OCI-LY7 (cell line): ENCODE results near the gene CREB3.

Experiments used
- EZH2phosphoT487 ChIP-seq: fragments of 200-600 bp; sonication (generic); IDR thresholded peaks from 2 replicates; pipeline ENCODE4 v1.6.1; 2018; ENCODE audit warnings: low read depth, borderline replicate concordance, mild to moderate bottlenecking, mixed run types, antibody characterized with exemption, low read length, moderate library complexity, mixed read lengths
- TF ChIP-seq, protein P1 (sequence below): fragments of 200-600 bp; sonication (generic); conservative IDR thresholded peaks from 2 replicates; pipeline ENCODE4 v1.5.1; 2014; ENCODE audit warnings: mild to moderate bottlenecking, antibody characterized with exemption, low read length, moderate library complexity, mixed read lengths

DNA sequence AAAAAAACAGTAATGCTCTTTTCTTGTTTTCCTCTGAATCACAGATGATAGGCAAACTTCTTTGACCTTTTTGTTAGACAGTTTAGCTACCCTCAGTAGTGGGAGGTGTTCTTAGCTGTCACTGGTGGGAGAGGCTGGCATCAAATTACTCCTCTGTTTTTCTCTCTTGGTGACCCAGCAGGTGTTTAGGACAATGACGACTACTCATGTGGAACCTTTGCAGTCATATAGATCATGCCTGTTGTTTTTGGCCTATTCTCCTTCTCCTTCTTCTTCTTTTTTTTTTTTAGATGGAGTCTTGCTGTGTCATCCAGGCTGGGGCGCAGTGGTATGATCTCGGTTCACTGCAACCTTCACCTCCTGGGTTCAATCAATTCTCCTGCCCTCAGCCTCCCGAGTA, 43.6 kb downstream of the CREB3 start:
- no peak for TF ChIP-seq EZH2phosphoT487
- TF ChIP-seq, protein P1, sequence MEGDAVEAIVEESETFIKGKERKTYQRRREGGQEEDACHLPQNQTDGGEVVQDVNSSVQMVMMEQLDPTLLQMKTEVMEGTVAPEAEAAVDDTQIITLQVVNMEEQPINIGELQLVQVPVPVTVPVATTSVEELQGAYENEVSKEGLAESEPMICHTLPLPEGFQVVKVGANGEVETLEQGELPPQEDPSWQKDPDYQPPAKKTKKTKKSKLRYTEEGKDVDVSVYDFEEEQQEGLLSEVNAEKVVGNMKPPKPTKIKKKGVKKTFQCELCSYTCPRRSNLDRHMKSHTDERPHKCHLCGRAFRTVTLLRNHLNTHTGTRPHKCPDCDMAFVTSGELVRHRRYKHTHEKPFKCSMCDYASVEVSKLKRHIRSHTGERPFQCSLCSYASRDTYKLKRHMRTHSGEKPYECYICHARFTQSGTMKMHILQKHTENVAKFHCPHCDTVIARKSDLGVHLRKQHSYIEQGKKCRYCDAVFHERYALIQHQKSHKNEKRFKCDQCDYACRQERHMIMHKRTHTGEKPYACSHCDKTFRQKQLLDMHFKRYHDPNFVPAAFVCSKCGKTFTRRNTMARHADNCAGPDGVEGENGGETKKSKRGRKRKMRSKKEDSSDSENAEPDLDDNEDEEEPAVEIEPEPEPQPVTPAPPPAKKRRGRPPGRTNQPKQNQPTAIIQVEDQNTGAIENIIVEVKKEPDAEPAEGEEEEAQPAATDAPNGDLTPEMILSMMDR, result no peak
